ENCODE results near the gene ATF7IP.
"Not testable (repeated sequence)": the region's sequence is repeated elsewhere in the genome, so short reads cannot be mapped to it uniquely, and the experiment has no call there.

Gene ATF7IP, protein sequence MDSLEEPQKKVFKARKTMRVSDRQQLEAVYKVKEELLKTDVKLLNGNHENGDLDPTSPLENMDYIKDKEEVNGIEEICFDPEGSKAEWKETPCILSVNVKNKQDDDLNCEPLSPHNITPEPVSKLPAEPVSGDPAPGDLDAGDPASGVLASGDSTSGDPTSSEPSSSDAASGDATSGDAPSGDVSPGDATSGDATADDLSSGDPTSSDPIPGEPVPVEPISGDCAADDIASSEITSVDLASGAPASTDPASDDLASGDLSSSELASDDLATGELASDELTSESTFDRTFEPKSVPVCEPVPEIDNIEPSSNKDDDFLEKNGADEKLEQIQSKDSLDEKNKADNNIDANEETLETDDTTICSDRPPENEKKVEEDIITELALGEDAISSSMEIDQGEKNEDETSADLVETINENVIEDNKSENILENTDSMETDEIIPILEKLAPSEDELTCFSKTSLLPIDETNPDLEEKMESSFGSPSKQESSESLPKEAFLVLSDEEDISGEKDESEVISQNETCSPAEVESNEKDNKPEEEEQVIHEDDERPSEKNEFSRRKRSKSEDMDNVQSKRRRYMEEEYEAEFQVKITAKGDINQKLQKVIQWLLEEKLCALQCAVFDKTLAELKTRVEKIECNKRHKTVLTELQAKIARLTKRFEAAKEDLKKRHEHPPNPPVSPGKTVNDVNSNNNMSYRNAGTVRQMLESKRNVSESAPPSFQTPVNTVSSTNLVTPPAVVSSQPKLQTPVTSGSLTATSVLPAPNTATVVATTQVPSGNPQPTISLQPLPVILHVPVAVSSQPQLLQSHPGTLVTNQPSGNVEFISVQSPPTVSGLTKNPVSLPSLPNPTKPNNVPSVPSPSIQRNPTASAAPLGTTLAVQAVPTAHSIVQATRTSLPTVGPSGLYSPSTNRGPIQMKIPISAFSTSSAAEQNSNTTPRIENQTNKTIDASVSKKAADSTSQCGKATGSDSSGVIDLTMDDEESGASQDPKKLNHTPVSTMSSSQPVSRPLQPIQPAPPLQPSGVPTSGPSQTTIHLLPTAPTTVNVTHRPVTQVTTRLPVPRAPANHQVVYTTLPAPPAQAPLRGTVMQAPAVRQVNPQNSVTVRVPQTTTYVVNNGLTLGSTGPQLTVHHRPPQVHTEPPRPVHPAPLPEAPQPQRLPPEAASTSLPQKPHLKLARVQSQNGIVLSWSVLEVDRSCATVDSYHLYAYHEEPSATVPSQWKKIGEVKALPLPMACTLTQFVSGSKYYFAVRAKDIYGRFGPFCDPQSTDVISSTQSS

DNA sequence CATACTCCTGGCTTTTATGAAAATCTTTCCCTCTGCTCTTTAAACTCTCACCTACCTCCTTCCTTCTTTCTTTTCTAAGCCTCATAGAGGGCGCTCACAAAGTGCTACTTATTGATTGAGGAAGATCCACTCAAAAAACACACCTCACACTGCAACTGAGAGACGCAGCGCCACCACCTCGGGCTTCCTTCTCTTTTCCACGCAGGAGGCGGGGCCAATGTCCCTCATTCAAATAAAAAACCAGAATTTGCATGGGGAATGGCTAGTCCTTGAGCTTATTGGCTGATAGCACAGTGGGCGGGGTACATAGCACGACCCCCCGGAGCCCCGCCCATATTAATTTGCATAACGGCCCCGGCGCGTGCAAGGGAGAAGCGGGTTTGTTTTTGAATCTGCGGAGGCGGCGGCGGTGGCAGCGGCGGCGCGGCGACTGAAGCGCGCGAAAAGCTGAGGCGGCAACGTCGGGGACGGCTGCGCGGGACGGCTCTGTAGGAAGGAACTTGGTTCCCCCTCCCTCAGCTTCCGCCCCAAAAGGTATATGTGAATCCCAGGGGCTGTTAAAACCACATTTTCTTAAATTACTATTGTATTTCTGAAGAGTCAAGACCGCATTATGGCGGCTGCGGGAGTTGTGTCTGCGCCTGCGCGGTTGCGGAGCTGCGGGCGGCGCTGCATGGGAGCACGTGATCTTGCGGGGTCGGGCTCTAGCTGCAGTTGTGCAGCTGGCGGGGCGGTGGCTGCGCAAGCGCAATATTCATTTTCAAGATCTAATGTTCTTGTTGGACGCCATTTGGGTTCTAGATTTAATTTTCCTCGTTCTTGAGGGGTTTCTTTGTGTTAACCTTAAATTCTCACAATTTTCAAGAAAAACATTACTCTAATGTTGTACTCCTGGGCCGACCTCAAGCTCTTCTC, at the start of gene ATF7IP:
Gene ATF7IP (plus strand): TSS at position 389 of the 915 bp plus-strand sequence. CDS start 58,234 bp downstream, outside the sequence.
- DNase-seq (ENCODE audit: extremely low read depth in 1 of 2, low read depth in 1 of 2), result peak; percentile 89 to 92

DNA sequence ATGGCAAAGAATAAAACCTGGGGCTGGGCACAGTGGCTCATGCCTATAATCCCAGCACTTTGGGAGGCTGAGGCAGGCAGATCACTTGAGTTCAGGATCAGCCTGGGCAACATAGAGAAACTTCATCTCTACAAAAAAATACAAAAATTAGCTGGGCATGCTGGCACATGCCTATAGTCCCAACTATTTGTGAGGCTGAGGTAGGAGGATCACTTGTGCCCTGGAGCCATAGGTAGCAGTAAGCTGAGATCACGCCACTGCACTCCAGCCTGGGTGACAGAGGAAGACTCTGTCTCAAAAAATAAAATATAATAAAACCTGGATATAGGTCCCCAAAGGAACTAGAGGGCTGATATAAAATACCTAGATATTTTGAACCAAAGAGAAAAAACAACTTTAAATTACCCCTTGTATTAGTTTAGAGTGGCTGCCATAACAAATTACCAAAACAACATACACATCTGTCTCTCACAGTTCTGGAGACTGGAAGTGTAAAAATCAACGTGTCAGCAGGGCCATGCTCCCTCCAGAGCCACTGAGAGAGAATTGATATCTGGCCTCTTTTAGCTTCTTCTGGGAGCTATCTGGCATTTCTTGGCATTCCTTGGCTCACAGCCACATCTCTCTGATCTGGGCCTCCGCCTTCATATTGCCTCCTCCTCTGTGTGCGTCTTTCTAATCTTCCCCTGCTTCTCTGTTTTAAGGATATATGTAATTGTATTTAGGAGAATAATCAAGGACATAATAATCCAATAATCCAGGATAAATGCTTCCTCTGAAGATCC, 47.9 kb upstream of the ATF7IP start:
- DNase-seq (ENCODE audit: extremely low read depth in 1 of 2, low read depth in 1 of 2), result no peak

DNA sequence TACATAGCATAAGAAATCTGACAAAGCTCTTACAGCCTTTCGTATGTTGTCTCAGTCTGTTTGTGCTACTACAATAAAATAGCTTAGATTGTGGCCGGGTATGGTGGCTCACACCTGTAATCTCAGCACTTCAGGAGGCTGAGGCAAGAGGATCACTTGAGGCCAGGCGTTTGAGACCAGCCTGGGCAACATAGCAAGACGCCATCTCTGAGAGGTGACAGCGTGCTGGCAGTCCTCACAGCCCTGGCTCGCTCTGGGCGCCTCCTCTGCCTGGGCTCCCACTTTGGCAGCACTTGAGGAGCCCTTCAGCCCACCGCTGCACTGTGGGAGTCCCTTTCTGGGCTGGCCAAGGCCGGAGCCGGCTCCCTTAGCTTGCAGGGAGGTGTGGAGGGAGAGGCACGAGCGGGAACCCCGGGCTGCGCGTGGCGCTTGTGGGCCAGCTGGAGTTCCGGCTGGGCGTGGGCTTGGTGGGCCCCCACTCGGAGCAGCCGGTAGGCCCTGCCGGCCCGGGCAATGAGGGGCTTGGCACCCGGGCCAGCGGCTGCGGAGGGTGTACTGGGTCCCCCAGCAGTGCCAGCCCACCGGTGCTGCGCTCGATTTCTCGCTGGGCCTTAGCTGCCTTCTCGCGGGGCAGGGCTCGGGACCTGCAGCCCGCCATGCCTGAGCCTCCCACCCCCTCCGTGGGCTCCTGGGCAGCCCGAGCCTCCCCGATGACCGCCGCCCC, 45.6 kb upstream of the ATF7IP start:
- DNase-seq (ENCODE audit: extremely low read depth in 1 of 2, low read depth in 1 of 2), result not testable (repeated sequence)

DNA sequence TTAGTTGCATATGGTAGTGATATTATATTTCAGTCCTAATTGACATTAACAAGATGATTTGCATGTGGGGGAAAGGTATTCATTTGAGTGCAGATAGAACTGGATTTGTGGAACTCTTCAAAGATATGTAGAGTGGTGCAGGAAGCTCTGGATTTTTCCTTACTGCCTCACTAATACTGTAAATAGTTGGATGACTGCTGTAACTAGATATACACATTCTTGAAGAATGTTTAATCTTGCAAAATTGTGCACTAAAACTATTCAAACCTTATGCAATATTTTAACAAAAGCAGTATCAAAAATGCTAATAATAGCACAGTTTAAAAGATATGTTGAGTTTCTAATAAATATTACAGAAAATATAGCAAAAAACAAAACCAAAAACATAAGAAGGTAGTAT, 43.1 kb upstream of the ATF7IP start:
- DNase-seq (ENCODE audit: extremely low read depth in 1 of 2, low read depth in 1 of 2), result no peak

DNA sequence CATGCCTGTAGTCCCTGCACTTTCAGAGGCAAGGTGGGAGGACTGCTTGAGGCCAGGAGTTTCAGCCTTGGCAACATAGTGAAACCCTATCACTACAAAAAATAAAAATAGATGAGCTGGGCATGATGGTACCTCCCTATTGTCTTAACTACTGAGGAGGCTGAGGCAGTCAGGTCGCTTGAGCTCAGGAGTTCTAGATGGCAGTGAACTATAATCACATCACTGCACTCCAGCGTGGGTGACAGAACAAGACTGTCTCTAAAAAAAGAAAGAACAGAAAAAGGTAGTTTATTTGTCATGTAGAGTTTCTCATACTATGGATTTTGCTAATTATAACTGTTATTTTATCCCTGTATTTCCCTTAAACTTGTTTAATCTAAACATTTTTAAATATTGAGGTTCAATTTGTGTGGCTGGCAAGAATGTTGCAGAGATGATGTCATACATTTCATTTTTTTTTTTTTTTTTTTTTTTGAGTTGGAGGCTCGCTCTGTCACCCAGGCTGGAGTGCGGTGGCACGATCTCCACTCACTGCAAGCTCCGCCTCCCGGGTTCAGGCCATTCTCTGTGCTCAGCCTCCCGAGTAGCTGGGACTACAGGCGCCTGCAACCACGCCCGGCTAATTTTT, 39.7 kb upstream of the ATF7IP start:
- DNase-seq (ENCODE audit: extremely low read depth in 1 of 2, low read depth in 1 of 2), result no peak

DNA sequence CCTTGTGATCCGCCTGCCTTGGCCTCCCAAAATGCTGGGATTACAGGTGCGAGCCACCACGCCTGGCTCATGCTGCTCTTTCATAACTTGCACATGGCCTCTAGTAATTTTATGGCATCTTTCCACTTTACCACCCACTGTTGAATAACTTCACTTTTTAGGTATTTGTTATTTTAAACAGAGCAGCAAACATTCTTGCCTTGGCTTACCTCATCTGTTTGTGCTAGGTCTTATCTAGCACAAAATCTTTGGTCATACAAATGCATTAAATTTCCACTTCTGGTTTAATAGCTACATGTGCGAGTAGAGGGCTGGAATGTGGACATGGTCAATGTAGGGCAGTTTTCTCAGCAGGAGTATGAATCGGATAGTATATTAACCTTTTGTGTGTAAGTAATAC, 38.8 kb upstream of the ATF7IP start:
- no peak for DNase-seq (ENCODE audit: extremely low read depth in 1 of 2, low read depth in 1 of 2)

DNA sequence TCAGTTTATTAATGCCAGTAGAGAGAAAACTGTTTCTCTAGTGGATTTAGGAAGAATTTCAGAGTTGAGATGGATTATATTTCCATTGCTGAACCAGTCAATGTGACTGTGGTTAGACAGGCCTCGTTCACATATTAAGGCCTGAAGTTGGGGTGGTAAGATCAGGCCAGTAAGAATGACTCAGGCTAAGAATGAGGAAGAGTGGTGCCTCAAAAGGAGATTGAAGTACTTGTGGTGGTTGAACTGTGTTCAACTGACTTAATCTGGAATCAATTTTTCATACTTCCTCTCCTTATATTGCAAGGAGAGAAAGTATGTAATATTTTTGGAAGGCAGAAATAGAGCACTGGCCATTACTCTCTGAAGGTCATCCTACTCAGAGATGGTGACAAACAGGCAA, 37.8 kb upstream of the ATF7IP start:
- DNase-seq (ENCODE audit: extremely low read depth in 1 of 2, low read depth in 1 of 2), result no peak

DNA sequence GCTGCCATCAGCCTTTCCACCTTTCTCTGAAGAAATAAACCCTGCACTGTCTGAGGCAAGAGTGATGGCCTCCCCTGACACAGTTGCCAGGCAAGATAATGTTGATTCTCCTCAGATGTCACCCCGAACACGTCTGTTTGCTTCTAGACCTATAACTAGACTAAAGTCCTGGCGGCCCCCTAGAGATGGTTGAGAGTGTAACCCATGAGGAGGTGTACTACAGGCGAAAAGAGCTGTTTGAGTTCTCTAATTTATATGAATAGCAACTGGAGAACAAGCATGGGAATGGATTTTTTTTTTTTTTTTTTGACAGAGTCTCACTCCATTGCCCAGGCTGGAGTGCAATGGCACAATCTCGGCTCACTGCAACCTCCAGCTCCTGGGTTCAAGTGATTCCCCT, 33.0 kb upstream of the ATF7IP start:
- no peak for DNase-seq (ENCODE audit: extremely low read depth in 1 of 2, low read depth in 1 of 2)

DNA sequence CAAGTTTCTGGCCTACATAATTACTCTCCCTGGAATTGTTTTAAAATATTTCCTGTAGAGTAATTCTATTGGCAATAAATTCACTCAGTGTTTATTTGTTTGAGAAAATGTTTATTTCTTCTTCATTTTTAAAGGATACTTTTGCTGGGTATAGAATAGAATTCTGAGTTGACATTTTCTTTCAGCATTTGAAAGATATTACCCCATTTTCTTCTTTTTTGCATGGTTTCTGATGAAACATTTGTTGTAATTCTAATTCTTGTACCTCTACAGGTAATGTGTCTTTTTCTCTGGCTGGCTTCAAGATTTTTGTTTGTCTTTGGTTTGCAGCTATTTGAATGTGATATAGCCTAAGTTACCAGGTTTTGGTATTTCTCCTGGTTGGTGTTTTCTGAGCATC, 25.1 kb upstream of the ATF7IP start:
- DNase-seq (ENCODE audit: extremely low read depth in 1 of 2, low read depth in 1 of 2), result no peak

DNA sequence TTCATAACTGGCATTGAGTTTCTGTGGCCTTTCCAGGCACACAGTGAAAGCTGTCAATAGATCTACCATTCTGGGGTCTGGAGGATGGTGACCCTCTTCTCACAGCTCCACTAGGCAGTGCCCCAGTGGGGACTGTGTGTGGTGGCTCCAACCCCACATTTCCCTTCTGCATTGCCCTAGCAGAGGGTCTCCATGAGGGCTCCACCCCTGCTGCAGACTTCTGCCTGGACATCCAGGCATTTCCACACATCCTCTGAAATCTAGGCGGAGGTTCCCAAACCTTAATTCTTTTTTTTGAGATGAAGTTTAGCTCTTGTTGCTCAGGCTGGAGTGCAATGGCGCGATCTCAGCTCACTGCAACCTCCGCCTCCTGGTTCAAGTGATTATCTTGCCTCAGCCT, 14.0 kb upstream of the ATF7IP start:
- not testable (repeated sequence) for DNase-seq (ENCODE audit: extremely low read depth in 1 of 2, low read depth in 1 of 2)

DNA sequence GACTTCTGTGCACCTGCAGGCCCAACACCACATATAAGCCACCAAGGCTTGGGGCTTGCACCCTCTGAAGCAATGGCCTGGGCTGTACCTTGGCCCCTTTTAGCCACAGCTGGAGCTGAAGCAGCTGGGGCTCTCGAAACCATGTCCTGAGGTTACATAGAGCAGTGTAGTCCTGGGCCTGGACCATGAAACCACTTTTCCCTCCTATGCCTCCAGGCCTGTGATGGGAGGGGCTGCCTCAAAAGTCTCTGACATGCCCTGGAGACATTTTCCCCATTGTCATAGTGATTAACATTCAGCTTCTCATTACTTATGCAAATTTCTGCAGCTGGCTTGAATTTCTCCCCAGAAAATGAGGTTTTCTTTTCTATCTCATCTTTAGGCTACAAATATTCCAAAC, 13.4 kb upstream of the ATF7IP start:
- DNase-seq (ENCODE audit: extremely low read depth in 1 of 2, low read depth in 1 of 2), result not testable (repeated sequence)

DNA sequence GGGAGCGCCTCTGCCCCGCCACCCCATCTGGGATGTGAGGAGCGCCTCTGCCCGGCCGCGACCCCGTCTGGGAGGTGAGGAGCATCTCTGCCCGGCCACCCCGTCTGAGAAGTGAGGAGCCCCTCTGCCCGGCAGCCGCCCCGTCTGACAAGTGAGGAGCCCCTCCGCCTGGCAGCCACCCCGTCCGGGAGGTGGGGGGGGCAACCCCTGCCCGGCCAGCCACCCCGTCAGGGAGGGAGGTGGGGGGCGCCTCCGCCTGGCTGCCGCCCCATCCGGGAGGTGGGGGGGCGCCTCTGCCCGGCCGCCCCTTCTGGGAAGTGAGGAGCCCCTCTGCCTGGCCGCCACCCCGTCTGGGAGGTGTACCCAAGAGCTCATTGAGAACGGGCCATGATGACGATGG, 10.8 kb upstream of the ATF7IP start:
- not testable (repeated sequence) for DNase-seq (ENCODE audit: extremely low read depth in 1 of 2, low read depth in 1 of 2)

DNA sequence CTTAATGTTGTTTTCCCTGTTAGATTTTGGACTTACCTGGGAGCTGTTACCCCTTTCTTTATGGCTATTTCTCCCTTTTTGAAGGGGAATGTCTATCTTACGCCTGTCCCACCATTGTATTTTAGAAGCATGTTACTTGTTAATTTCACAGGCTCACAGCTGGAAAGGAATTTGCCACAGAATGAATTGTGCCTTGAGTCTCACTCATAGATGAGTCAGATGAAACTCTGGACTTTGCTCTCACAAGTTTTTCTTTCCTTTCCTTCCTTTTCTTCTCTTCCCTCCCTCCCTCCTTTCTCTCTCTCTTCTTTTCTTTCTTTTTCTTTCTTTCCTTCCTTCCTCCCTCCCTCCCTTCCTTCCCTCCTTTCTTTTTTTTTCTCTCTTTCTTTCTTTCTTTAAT, 9.3 kb upstream of the ATF7IP start:
- no peak for DNase-seq (ENCODE audit: extremely low read depth in 1 of 2, low read depth in 1 of 2)

DNA sequence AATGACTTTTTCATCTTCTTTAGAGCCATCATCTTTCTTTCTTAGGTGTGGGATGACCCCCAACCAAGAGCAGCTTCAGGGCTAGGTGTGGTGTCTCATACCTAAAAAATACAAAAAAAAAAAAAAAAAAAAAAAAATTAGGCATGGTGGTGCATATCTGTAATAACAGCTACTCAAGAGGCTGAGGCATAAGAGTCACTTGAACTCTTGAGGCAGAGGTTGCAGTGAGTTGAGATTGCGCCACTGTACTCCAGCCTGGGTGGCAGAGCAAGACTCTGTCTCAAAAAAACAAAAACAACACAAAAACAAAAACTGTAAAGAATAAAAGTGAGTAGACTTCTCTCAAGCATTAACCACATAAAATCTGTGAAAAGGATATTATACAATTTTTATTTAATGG, 8.0 kb upstream of the ATF7IP start:
- DNase-seq (ENCODE audit: extremely low read depth in 1 of 2, low read depth in 1 of 2), result no peak

DNA sequence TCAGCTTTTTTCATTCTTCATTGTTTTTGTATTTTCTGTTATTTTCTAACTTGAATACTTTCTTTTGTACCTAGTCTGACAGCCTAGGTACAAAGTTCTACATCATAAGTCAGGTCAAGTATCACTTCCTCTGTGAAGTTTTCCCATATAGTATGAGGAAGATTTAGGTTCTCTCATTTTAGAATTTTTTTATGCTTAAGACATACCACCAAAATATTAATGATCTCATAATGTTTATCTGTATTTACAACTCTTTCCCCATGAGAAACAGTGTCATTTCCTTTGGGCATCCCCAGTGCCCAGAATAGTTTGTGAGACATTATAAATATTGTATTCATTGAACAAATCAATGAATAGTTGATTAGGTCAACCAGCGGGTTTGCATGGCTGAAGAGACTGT, 3.1 kb upstream of the ATF7IP start:
- DNase-seq (ENCODE audit: extremely low read depth in 1 of 2, low read depth in 1 of 2), result no peak

DNA sequence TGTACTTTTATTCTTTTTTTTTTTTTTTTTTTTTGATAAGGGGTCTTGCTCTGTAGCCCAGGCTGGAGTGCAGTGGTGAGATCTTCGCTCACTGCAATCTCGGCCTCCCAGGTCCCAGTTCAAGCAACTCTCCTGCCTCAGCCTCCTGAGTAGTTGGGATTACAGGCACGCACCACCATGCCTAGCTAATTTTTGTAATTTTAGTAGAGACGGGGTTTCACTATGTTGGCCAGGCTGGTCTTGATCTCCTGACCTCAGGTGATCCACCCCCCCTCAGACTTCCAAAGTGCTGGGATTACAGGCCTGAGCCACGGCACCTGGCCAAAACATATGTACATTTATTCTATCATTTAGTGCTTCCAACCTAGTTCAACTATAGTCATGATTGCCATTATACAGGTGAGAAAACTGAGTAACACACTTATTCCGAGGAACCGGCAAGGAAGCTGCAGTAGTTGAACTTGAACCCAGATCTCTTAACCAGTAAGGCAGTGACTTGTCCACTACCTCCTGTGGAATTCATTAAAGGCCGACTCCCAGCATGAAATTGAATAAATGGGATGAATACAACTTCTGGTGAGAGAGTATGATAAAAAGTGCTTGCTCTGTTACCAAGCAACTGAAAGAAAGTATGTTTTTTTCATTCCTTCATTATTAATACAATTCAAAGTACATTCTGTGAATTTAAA, 755 bp upstream of the ATF7IP start:
- DNase-seq (ENCODE audit: extremely low read depth in 1 of 2, low read depth in 1 of 2), result no peak

DNA sequence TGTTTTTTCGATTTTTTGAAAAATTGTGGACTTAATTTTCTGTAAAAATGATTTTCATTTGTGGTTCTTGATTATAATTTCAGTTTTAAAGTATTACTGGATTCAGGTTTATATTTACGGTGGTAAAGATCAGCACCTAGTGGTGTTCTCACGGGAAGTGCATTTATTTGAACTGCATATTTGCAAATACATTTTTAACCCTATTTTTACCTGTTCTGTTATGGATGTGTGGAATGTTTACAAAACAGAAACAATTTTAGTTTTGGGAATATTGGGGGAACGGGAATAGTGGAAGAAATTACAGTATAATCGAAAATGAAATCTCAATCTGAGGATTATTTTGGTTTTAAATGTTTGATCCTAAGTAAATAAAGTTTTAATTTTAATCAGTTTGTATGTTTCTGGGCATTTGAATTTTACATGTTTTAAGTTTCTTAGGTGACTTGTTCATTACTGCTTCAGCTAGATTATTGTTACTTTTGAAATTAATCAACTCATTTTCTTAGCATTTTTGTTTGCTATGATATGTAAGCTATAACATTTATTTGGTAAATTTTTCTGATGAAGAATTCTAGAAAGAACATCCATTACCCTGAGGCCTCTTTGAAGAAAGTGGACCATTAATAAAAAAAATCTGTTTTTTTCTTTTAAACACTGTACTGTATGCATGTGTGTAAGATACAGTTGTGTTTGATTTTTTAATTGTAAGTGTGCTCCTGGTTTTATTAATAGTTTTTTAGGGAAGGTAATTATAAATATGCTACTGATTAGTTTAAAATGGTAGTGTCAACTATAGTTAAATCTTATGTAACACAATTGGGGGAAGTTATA, 942 bp downstream of the ATF7IP start:
- DNase-seq (ENCODE audit: extremely low read depth in 1 of 2, low read depth in 1 of 2), result no peak

Measured in activated CD8-positive, alpha-beta memory T cell treated with anti-CD3 and anti-CD28 coated beads for 1 hour (primary cell).